ENCODE measurements around the gene KRT24.
"Not testable (repeated sequence)": the region's sequence is repeated elsewhere in the genome, so short reads cannot be mapped to it uniquely, and the experiment has no call there.

Gene KRT24

DNA sequence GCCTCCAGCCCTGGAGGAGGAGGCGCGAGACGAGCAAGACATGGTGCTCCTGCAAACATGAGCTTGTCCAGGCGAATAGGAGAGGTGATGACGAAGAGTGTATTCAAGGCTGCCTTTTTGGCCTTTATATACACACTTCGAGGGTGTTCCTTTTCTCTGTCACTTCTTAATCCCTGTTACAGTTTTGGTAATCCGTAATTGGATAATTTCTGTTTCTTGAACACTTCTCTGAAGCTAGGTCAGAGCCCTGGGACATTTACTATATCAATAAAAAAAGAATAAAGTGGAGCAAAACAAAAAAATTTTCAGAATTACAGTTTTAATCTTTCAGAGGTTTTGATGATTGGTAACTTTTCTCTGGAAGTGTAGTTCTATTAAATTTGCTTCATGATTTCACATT lies at the start of gene KRT24:
TSS of gene KRT24 (minus strand) at position 101 of the 400 bp plus-strand sequence. CDS start at position 42, 59 bp downstream.
- DNase-seq = no peak

- DNase-seq = no peak
Measured at GRCh38 chr17:40751065-40751464, 47.5 kb upstream of the KRT24 start.

DNA sequence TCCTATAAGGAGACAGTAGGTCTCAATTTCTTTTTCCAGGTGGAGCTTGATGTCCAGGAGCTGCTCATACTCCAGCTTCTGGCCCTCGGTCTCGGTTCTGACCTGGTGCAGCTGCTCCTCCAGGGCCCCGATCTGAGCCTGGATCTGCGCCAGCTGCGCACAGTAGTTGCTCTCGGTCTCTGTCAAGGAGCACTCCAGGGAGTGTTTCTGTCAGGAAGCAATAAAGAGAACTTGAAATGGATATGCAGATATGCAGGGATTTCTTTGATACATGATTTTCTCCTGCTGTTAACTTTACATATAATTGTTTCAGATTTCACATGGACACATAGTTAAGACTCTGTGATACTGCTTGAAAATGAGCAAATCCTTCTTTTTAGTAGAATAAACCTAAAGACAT lies 46.8 kb upstream of the KRT24 start:
- DNase-seq = peak; percentile 21

DNA sequence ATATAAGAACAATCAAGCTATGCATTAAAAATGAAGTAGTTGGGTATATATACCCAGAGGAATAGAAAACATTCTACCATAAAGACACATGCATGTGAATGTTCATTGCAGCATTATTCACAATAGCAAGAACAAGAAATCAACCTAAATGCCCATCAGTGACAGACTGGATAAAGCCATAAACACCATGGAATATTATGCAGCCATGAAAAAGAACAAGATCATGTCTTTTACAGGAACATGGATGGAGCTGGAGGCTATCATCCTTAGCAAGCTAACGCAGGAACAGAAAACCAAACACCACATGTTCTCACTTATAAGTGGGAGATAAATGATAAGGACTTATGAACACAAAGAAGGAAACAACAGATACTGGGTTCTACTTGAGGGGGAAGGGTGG lies 45.1 kb upstream of the KRT24 start:
- DNase-seq = not testable (repeated sequence)

GRCh38 chr17:40738553-40738952 lies 35.0 kb upstream of the KRT24 start:
- DNase-seq = no peak

DNA sequence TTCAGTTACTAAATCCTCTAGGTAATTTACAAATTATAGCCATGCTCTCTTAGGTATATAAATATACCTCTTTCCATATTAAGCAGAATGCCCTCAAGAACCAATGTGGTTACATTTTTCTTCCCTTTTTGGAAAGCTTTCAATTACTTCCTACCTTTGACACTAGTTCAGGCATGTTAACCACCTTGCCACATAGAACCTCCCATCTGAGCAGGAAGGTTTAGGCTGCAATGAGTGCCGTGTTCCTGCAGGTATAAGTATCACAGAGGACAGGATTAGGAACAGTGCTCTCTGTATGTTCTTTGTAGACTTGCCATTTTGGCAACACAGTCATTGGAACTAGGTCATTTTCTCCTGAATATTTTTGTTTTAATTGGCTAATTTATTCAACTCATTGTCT lies 31.5 kb upstream of the KRT24 start:
- DNase-seq = no peak

- no peak for DNase-seq
Measured at GRCh38 chr17:40734018-40734417, 30.5 kb upstream of the KRT24 start.

DNA sequence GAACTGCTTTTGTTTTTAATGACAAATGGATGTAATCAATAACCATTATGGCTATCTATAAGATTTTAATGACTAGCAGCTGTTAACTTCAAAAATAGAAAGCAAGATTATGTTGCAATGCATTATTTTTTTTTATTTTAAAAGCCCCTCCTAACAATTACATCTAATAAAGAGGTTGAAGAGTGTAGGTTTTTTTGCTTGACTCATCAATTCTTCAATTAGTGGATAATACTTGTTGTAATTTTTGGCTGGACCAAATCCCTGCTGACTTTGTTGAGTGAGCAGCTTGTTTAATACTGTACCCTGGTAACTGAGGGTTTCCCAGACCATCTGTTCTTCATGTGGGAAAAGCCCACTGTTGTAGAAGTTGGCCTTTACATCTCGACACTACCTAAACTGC lies 27.4 kb upstream of the KRT24 start:
- no peak for DNase-seq

GRCh38 chr17:40727447-40728231 lies 24.1 kb upstream of the KRT24 start:
- no peak for DNase-seq

DNA sequence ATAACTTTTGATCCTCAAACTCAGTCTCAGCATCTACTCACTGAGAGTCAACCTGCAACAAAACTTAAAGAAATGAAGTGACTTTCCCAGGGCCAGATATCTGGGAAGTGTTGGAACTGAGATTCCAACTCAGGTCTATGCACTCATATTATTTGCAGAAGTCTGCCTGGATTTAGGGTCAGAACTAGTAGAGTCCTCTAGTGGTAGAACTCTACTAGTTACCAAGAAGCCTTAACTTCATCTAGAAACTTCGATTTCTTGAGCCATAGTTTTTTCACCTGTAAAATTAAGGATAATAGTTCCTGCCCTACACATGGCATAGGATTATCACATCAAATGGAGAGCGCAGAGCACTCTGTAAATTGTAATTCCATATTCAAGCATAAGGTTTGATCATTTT lies 23.4 kb upstream of the KRT24 start:
- DNase-seq = no peak

- DNase-seq = no peak
Measured at GRCh38 chr17:40724656-40725055, 21.1 kb upstream of the KRT24 start.

DNA sequence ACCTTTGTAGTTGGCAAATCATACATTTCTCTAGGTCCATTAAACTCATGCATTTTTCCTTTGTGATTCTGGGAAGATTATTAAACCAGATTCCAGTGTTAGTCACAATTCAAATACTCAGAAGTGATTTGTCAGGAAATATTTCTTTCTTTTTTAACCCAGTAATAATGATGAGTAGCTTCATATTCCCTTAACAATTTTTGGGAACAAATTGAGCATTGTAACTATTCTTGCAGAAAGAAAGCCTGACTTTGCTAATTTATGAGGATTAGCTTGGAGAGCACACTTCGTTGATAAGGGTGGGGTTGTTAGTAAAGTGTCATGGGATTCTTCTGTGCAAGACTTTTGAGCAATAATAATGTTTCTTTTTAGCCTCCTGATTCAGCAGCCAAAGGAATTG lies 18.7 kb upstream of the KRT24 start:
- no peak for DNase-seq

DNA sequence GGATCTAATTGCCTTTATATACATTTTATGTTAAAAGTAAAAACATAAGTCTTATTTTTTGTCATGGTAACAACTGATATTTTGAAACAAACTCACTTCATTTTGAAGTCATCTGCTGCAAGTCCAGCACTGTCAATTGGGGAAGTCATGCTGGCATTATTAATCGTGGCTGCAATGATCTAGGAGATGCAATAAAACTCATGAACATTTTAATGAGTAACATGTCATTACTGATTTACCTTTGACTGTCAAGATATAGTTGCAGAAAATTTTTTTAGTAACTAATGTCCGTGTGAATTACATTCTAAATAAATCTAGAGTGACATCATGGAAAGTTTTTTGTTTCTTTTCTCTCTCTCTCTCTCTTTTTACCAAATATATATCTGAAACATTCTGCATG lies 17.3 kb upstream of the KRT24 start:
- DNase-seq = no peak

DNA sequence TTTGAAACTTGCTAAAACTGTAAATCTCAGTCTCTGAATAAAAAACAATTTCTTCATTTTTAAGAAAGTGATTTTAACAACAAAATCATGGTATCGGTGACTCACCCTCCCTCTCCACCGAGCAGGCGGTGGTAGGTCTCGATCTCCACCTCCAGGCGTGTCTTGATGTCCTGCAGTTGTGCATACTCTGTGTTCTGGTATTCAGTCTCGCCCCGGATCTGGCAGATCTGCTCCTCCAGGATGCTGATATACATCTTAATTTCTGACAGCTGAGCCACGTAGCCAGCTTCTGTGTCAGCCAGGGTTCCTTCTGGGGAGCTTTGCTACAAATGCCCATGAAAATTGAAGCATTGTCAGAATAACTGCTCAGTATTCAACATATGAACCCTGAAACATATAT lies 15.4 kb upstream of the KRT24 start:
- DNase-seq = no peak

DNA sequence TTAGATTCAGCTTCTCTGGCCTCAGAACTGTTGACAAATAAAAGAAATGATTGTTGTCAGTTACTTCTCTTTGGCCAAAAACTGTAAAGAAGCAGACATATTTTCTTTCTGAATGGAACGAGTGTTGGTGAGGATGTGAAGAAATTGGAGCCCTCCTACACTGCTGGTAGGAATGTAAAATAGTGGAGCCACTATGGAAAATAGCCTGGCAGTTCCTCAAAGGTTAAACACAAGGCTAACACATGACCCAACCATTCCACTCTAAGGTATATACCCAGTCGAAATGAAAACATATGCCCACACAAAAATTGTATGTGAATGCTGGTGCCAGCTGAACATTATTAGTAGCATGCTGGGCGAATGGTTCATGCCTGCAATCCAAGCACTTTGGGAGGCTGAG lies 14.2 kb upstream of the KRT24 start:
- no peak for DNase-seq

GRCh38 chr17:40714473-40714872 lies 10.9 kb upstream of the KRT24 start:
- DNase-seq = no peak

DNA sequence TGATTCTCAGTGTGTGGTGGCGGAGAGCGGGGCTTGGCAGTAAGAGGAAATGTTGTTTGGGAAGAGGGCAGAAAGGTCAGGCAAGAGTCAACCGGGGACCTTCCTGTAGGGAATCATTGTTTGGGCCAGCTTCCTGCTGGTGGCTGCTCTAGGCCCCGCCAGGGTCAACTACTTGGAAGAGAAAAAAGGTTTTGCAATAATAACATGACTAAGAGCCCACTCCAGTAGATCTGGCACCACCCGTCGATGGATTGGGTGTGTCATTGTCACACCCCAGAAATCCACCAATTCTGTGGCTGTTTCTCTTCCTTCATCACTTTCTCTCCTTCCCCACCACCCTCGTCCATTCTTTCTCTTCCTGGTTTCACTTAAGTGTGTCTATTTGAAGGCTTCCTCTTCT lies 4.2 kb upstream of the KRT24 start:
- DNase-seq = no peak

DNA sequence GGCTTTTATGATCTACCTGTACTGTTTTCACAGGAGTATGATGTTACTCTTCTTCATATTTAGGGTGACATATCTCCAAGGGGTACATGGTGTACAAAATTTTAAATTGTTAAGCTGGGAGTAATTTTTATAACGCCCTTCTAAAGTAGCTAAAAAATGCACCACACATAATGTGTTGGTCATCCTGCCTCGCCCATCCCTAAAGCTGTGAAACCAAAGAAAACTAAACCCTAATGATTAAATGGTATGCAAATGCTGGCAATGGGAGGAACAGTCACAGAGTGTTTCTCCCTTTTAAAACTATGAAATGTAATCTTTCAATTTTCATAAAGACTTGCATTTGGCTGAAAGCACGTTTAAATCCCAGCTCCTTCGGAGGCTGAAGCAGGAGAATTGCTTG lies 2.0 kb upstream of the KRT24 start:
- no peak for DNase-seq

GRCh38 chr17:40702271-40702670 lies 1.3 kb downstream of the KRT24 start:
- DNase-seq = no peak

- DNase-seq = no peak
Measured at GRCh38 chr17:40699853-40700252, 3.7 kb downstream of the KRT24 start.

DNA sequence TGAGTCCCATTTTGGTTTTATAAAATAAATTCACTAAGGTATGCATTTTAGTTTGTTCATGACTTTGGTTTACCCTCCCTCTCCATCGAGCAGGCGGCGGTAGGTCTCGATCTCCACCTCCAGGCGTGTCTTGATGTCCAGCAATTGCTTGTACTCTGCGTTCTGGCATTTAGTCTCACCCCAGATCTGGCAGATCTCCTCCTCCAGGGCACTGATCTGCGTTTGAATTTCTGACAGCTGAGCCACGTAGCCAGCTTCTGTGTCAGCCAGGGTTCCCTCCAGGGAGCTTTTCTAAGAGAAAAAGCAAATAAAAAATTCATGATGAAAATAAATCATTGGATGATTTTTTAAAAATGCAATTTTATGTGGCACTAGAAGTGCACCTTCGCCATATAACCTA lies 4.2 kb downstream of the KRT24 start:
- DNase-seq = no peak

- DNase-seq = no peak
Measured at GRCh38 chr17:40697297-40697696, 6.3 kb downstream of the KRT24 start.

- DNase-seq = no peak
Measured at GRCh38 chr17:40696651-40697072, 6.9 kb downstream of the KRT24 start.

DNA sequence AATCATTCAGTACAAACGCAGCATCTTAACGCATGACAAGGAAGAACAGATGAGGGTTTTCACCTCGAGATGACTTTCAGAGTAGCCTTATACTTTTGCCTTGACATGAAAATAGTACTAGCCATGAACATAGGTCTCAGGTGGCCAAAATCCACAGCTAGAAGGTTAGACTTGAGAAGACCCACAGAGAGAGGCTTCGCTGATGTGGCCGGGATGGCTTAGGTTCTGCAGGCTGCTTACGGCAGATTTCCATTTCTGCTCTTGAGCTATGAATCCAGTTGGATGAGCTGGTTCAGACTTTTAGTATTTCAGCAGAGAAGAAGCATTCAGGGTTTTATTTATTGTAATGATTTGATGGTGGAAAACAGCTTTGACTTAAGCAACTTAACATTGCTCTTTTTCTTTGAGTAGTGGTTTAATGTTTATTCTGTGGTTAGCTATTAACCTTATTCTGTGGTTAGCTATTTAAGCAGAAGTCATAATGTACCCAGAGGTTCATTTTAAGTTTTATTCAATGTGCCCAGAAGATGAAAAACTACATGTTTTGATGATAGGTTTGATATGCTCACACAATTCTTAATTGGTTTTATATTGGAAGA lies 7.6 kb downstream of the KRT24 start:
- peak; percentile 30 for DNase-seq

GRCh38 chr17:40694584-40694983 lies 9.0 kb downstream of the KRT24 start:
- DNase-seq = no peak

Data from DMS79 treated with DMSO at 0.1 percent for 48 hours (cell line).